ENCODE data around the gene ACSBG1.
"Not testable (repeated sequence)": the region's sequence is repeated elsewhere in the genome, so short reads cannot be mapped to it uniquely, and the experiment has no call there.

ACSBG1 gene

GRCh38 chr15:78157203-78157602 lies 77.2 kb downstream of the ACSBG1 start:
- Histone ChIP-seq H3K4me3 (no peak overlapping the region), H3K27ac (no peak overlapping the region)
- DNase-seq (ENCODE audit: low spot score) = no peak
- no peak for TF ChIP-seq CTCF (IDR thresholded peaks at IDR 0.05)

GRCh38 chr15:78156653-78157052 lies 77.7 kb downstream of the ACSBG1 start:
- no peak for DNase-seq (ENCODE audit: low spot score)
- Histone ChIP-seq H3K4me3 (no peak overlapping the region), H3K27ac (peak overlapping the region in 1 of 2 donors; percentile 76)
- no peak for TF ChIP-seq CTCF (IDR thresholded peaks at IDR 0.05)

- DNase-seq (ENCODE audit: low spot score) = no peak
- TF ChIP-seq CTCF (IDR thresholded peaks at IDR 0.05) = no peak
- Histone ChIP-seq H3K27ac (peak overlapping the region; percentile 76 to 83), H3K4me3 (no peak overlapping the region)
These were observed 78.9 kb downstream of the ACSBG1 start for GRCh38 chr15:78155355-78155939.

- no peak overlapping the region for H3K4me3 ChIP-seq
- no peak for TF ChIP-seq CTCF (IDR thresholded peaks at IDR 0.05)
- peak overlapping the region; percentile 76 to 83 for H3K27ac ChIP-seq
- DNase-seq (ENCODE audit: low spot score) = no peak
These were observed 79.4 kb downstream of the ACSBG1 start for GRCh38 chr15:78154955-78155354.

GRCh38 chr15:78151075-78151474 lies 83.3 kb downstream of the ACSBG1 start:
- not testable (repeated sequence) for DNase-seq (ENCODE audit: low spot score); H3K4me3 ChIP-seq; H3K27ac ChIP-seq

GRCh38 chr15:78149805-78150751 lies 84.3 kb downstream of the ACSBG1 start:
- DNase-seq (ENCODE audit: low spot score) = no peak
- Histone ChIP-seq H3K27ac (peak overlapping the region; percentile 68 to 97), H3K4me3 (peak overlapping the region; percentile 99)
- TF ChIP-seq CTCF (IDR thresholded peaks at IDR 0.05) = no peak

GRCh38 chr15:78149068-78149804 lies 85.1 kb downstream of the ACSBG1 start, which contains the start of gene IDH3A:
TSS of gene IDH3A (plus strand) at chr15:78149362. CDS start at chr15:78149404, 42 bp downstream.
- DNase-seq (ENCODE audit: low spot score) = peak; percentile 98
- H3K27ac ChIP-seq = peak within 1 kb of the TSS; percentile 68 to 97

More at GRCh38 chr15:78149068-78149804, 85.1 kb downstream of the ACSBG1 start, which contains the start of gene IDH3A:
- no peak for TF ChIP-seq CTCF (IDR thresholded peaks at IDR 0.05)
- peak within 1 kb of the TSS; percentile 99 for H3K4me3 ChIP-seq

Data from coronary artery (tissue), 2 donors.